Osteoblast (primary cell): ENCODE results near the gene RPUSD3. TPM values are rescaled to one million over a fixed set of nuclear protein-coding genes. Genes with fewer than 3 reads are reported as not detected.

ENCODE experiments used
- DNase-seq: peaks from one replicate; pipeline ENCODE4 v3.0.0; 2011; ENCODE audit warnings: low spot score, mixed read lengths; ENCODE audit not compliant: insufficient read length; ENCODE audit errors: missing footprints
- H2AFZ ChIP-seq: 2 replicates; pipeline ENCODE4 v1.6.0; 2011; ENCODE audit warnings: mild to moderate bottlenecking, low read length
- H3K27ac ChIP-seq: 2 replicates; pipeline ENCODE4 v1.5.1; 2011; ENCODE audit warnings: mild to moderate bottlenecking, low read depth, low read length, moderate library complexity
- H3K27me3 ChIP-seq: 2 replicates; pipeline ENCODE4 v1.6.0; 2012; ENCODE audit warnings: mild to moderate bottlenecking, control low read depth, inconsistent platforms, low read length, moderate library complexity; ENCODE audit not compliant: insufficient read depth
- H3K36me3 ChIP-seq: 2 replicates; pipeline ENCODE4 v1.5.1; 2011; ENCODE audit warnings: mild to moderate bottlenecking, low read length, control low read depth, moderate library complexity; ENCODE audit not compliant: insufficient read depth
- H3K4me1 ChIP-seq: 2 replicates; pipeline ENCODE4 v1.5.1; 2011; ENCODE audit warnings: mild to moderate bottlenecking, low read length, control low read depth, moderate library complexity; ENCODE audit not compliant: insufficient read depth
- H3K4me2 ChIP-seq: 2 replicates; pipeline ENCODE4 v1.6.0; 2011; ENCODE audit warnings: mild to moderate bottlenecking, low read length; ENCODE audit not compliant: insufficient read depth
- H3K4me3 ChIP-seq: fragments of 200-600 bp; sonication (generic); 3 replicates; pipeline ENCODE4 v1.5.1; 2012; ENCODE audit warnings: mild to moderate bottlenecking, low read length, inconsistent platforms; ENCODE audit not compliant: insufficient read depth
- H3K79me2 ChIP-seq: 2 replicates; pipeline ENCODE4 v1.6.0; 2012; ENCODE audit warnings: mild to moderate bottlenecking, low read length, control low read depth, inconsistent platforms; ENCODE audit not compliant: insufficient read depth
- H3K9me3 ChIP-seq: 2 replicates; pipeline ENCODE4 v1.5.1; 2011; ENCODE audit warnings: low read depth, low read length, control low read depth
- H4K20me1 ChIP-seq: 2 replicates; pipeline ENCODE4 v1.6.0; 2012; ENCODE audit warnings: mild to moderate bottlenecking, low read length, control low read depth; ENCODE audit not compliant: insufficient read depth
- total RNA-seq: library from RNA; depleted of rRNA; stranded (reverse); fragments of >200 nt; gene quantifications from 2 replicates; pipeline ENCODE4 v1.2.3, GENCODE V29; 2012
- TF ChIP-seq, protein P1 (sequence below): IDR thresholded peaks from 2 replicates; pipeline ENCODE4 v1.5.1; 2011; ENCODE audit warnings: mild to moderate bottlenecking, low read depth, low read length, moderate library complexity; ENCODE audit errors: extremely low read depth

RPUSD3 gene
- total RNA-seq, 1 donor = 19.2 TPM

DNA sequence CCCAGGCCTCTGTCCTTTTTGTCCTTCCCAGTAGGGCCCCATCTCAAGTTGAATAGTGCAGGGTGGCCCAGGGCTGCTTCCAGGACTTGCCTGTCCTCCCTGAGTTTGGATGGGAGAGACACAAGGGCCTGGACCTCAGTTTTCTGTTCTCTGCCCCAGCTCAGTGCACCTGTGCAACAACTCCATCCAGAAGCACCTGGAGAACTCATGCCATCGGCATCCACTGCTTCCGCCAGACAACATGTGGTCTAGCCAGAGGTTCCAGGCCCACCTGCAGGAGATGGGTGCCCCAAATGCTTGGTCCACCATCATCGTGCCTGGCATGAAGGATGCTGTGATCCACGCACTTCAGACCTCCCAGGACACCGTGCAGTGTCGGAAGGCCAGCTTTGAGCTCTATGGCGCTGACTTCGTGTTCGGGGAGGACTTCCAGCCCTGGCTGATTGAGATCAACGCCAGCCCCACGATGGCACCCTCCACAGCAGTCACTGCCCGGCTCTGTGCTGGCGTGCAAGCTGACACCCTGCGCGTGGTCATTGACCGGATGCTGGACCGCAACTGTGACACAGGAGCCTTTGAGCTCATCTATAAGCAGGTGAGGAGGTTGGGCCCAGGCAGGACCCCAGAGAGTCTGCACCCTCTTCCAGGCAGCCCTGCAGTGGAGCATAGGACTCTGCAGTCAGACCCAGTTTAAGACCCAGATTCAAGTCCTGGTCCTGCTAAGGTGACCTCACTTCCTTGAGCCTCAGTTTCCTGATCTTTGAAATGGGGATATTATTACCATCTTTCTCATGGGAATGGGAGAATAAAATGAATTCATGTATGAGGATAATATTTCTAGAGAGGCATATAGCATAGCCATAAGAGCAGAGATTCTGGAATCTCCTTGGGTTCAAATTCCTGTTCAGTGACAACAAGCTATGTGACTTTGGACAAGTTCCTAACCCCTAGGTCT lies 14.7 kb downstream of the RPUSD3 start:
- H3K36me3 ChIP-seq = peaks cover 37% of the 10 kb centered on the region
- no peaks in the 10 kb centered on the region for H3K79me2 ChIP-seq
- DNase-seq = peak; percentile 71
- H3K9me3 ChIP-seq = no peaks in the 10 kb centered on the region
- no peaks in the 10 kb centered on the region for H3K4me1 ChIP-seq
- no peak overlapping the region for H3K4me2 ChIP-seq
- no peaks in the 10 kb centered on the region for H4K20me1 ChIP-seq
- no peaks in the 10 kb centered on the region for H3K27me3 ChIP-seq
- TF ChIP-seq, protein P1, sequence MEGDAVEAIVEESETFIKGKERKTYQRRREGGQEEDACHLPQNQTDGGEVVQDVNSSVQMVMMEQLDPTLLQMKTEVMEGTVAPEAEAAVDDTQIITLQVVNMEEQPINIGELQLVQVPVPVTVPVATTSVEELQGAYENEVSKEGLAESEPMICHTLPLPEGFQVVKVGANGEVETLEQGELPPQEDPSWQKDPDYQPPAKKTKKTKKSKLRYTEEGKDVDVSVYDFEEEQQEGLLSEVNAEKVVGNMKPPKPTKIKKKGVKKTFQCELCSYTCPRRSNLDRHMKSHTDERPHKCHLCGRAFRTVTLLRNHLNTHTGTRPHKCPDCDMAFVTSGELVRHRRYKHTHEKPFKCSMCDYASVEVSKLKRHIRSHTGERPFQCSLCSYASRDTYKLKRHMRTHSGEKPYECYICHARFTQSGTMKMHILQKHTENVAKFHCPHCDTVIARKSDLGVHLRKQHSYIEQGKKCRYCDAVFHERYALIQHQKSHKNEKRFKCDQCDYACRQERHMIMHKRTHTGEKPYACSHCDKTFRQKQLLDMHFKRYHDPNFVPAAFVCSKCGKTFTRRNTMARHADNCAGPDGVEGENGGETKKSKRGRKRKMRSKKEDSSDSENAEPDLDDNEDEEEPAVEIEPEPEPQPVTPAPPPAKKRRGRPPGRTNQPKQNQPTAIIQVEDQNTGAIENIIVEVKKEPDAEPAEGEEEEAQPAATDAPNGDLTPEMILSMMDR = no peak
- no peak overlapping the region for H3K4me3 ChIP-seq
- no peak overlapping the region for H3K27ac ChIP-seq
- H2AFZ ChIP-seq = no peak overlapping the region

DNA sequence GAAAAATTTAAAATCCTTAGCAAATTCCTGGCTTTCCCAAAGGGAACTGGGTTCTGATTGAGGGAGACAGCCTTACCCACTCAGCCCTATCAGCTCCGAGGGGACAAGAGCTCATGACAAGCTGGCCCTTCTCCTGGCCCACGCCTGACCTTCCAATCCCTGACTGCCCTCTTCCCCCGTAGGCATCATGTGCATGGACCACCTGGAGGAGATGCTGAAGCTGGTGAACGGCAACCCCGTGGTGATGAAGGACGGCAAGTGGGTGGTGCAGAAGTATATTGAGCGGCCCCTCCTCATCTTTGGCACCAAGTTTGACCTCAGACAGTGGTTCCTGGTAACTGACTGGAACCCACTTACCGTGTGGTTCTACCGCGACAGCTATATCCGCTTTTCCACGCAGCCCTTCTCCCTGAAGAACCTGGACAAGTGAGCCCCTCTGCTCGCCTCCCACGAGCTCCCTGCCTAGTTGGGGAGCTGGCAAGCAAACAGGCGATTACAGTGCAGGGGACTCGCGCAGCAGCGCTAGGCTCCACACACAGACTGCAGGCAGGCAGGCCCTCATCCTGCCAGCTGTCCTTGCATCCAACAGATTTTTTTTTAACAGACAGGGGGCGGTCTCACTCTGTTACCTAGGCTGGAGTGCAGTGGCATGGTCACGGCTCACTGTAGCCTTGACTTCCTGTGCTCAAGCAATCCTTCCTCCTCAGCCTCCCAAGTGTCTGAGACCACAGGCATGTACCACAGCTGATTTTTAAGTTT lies 16.8 kb downstream of the RPUSD3 start:
- Histone ChIP-seq H3K27me3 (no peaks in the 10 kb centered on the region), H2AFZ (no peak overlapping the region), H3K9me3 (no peaks in the 10 kb centered on the region), H4K20me1 (no peaks in the 10 kb centered on the region), H3K4me1 (no peaks in the 10 kb centered on the region), H3K4me3 (no peak overlapping the region), H3K36me3 (peaks cover 32% of the 10 kb centered on the region), H3K27ac (no peak overlapping the region), H3K4me2 (no peak overlapping the region), H3K79me2 (no peaks in the 10 kb centered on the region)
- TF ChIP-seq, protein P1 = no peak
- DNase-seq = peak; percentile 86

GRCh38 chr3:9825451-9826040 lies 18.3 kb downstream of the RPUSD3 start:
- Histone ChIP-seq H3K4me2 (no peak overlapping the region), H3K4me1 (no peaks in the 10 kb centered on the region), H4K20me1 (no peaks in the 10 kb centered on the region), H2AFZ (no peak overlapping the region), H3K9me3 (no peaks in the 10 kb centered on the region), H3K27ac (no peak overlapping the region), H3K36me3 (peaks cover 25% of the 10 kb centered on the region), H3K27me3 (no peaks in the 10 kb centered on the region), H3K79me2 (no peaks in the 10 kb centered on the region), H3K4me3 (no peak overlapping the region)
- TF ChIP-seq, protein P1 = no peak
- peak; percentile 37 for DNase-seq
